Effector CD4-positive, alpha-beta T cell (primary cell): Measurements from ENCODE around the gene PDE4B.
"Not testable (repeated sequence)": the region's sequence is repeated elsewhere in the genome, so short reads cannot be mapped to it uniquely, and the experiment has no call there.

Experiments used
- DNase-seq: peaks from one replicate; pipeline ENCODE4 v3.0.0-alpha.2; 2020

The PDE4B gene

DNA sequence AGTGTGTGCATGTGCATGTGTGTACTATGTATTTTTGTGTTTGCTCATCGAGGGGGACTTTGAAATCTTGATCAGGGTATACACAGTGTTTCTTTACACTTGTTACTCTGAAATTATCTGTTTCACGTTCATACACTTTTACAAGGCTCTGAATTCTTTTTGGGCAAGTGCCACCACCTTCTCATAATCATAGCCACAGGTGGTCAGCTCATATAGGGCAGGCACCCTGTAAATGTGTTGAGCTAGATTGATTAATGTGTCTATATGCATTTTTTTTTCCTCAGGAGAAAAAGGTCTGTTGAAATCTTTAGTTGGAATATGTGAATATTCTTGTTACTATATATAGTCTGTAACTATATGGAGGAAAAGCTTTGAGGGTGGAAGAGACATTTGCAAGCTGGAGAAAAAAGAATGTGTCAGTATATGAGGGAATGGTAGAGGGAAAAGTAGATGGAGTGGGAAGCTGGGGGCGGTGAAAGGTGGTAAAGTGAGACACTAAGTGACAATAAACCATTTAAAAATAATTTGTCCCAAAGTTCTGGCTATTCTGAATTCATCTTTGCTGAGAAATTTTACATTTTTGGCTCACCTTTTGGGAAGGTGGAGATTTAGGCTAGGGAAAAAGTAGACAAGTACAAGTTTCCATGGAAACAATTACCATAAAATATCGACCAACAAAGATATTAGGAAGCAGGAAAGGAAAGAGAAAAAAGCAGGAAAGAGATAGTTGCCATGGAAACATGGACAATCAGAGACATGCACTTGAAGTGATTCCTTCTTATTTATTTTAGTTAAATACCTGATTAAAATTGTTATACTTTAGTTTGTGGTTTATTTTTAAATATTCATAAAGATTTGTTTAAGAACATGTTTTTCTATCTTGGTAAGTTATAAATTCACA is 277.5 kb downstream of the PDE4B start:
- no peak for DNase-seq

DNA sequence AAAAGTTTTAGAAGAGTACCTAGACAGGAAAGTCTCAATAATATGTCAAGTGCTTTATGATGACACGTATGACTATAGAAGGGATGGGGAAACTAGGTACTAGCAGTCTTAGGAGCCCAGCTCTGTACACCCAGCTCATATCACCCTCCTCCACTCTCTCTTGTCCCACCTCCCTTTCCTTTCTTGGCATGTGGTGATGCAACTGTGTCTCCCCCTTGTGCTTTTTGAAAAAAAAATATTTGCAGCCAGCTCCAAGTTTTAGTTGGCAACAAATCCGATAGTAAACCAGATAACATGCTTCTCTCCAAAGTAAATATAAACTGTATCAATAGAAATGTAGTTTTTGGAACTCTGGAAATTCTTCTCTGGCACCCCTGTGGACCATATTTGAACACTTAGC is 280.7 kb downstream of the PDE4B start:
- no peak for DNase-seq

DNA sequence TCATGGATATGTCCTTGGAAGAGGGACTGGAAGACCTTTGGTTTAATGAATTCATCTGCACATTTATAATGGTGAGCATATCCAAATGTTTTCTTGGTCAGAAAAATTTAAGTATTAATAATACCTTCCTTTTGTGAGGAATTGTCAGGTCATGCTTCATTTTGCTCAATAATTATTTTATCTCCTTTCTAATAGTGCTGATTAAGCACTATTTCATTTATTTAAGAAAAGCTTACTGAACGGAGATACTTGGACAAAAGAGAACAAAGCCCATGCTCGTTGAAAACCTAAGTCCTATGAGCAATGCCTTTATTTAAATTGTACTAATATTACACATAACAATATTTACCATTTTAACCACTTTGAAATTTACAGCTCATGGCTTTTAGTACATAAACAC is 281.5 kb downstream of the PDE4B start:
- DNase-seq, result no peak

DNA sequence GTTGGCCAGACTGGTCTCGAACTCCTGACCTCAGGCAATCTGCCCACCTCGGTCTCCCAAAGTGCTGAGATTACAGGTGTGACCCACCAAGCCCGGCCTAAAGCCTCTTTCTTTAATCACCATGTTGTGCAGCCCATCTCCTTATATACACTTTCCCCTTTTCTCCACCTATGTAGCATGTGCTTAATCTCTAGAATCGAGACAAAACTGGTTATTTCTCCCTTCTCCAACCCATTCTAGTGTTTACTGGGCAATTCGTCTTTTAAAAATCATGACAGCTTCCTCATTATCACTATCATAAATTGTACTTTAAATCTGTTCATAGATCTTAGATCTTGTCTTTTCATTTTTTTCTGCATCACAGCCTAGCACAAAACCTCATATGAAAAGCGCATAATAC is 285.7 kb downstream of the PDE4B start:
- DNase-seq, result no peak

DNA sequence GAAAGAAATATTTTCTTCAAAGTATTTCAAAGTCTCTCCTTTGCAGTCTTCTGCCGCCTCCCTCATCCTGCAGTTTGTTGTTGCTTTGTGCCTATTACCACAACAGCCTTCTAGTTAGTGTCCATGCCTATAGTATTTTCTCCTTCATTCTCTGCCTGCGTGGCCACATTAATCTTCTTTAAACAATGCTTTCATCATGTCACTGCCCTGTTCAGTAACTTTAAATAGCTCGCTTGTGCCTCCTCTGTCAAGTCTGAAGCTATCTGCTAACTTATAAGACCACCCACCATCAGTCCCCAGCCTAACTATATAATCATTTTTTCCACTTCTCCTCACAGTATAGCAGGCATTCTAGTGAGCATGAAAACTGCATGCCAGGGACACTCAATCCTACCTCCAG is 290.3 kb downstream of the PDE4B start:
- no peak for DNase-seq

DNA sequence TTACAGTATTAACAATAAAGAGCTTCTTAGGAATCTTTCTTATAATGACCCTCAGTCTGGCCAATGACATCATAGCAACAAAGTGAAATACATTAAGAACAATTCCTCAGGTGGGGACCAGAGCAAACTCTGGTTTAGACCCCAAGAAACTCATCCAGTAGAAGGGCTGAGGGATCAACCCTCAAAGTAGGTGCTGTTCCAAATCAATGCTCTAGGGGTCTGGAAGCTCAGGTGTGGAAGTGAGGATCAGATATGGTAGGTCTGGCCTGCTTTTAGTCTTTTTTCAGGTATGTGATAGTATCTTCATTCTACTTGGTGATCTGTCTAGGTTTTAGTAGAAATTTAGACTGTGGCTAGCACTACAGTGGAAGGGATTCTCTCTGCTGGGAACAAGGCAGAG is 291.7 kb downstream of the PDE4B start:
- no peak for DNase-seq

DNA sequence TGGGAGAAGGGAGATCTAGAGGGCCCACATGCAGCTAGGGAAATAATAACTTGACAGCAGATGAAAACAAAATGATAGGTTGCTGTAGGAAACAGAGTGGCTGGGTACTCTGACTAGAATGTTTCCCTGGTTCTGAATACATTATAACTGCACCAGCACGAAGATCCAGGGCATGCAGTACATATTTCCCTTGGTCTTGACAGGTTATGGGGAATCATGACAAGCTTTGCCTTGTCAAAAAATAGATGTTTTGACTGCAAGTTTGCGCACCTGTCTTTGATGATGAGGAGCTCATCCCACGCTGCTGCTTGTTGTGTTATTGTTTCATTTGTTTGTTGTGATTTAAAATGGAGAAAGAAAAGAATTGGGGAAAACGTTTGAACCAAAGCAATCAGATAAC is 292.9 kb downstream of the PDE4B start:
- DNase-seq, result no peak

DNA sequence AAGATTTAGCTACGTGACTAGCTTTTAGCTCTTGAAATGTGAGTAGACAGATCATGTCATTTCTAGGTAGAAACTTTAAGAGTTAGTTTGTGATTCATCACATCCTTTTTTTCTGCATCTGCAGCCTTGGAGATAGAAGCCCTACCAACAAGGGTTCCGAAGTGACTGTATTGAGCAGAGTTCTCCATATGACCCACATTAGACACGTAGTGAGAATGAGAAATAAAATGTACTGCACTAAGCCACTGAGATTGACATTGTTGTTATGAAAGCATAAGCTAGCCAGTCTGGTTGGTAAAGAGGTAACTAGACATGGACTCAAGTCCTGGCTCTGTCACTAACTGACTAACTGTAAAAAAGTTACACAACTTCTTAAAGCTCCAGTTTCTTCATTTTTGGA is 296.1 kb downstream of the PDE4B start:
- no peak for DNase-seq

DNA sequence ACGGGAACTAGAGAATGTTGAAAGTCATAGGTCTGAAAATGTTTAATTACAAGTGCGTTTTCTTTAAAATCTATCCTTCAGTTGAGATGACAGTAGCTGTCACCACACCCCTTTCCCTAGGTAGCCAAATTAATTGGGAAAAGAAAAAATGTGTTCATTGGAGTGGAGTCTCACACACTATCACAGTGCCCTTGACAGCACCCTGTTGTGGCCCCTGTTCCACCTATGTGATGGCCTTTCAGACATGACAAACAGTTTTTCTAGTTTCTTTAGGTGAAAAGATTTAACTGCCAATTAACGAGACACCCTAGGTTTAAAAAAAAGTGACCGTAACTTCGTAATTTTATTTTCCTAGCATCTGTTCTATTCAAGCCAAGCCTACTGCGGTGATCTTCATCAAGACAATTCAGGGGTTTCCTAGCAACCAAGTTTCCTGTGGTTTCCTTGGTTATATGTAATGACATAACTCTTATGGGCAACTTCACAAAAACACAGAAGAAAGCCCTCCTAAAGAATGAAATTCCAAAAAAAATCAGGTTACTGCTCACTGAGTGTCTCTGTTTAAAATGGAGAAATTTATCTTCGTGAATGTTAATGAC is 298.3 kb downstream of the PDE4B start:
- DNase-seq, result no peak

DNA sequence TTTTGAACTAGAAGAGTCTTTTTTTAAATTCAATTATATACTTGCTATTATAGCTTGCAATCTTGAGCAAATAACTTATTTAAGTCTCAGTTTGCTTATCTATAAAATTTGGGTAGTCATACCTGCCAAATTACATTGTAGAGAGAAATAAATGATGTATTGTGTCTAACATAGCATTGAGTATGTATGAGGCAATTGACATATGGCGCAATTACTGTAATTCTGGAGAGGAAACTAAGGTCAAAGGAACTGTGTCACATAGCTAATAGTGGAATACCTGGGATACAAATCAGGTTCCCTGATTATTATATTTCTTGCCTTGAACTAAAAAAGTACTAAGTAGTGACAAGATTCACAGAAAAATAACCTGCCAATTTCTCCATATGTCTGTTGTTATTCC is 302.5 kb downstream of the PDE4B start:
- DNase-seq, result no peak

DNA sequence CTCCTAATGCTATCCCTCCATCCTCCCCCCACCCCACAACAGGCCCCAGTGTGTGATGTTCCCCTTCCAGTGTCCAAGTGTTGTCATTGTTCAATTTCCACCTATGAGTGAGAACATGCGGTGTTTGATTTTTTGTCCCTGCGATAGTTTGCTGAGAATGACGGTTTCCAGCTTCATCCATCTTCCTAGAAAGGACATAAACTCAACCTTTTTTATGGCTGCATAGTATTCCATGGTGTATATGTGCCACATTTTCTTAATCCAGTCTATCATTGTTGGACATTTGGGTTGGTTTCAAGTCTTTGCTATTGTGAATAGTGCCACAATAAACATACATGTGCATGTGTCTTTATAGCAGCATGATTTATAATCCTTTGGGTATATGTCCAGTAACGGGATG is 308.3 kb downstream of the PDE4B start:
- DNase-seq, result not testable (repeated sequence)

DNA sequence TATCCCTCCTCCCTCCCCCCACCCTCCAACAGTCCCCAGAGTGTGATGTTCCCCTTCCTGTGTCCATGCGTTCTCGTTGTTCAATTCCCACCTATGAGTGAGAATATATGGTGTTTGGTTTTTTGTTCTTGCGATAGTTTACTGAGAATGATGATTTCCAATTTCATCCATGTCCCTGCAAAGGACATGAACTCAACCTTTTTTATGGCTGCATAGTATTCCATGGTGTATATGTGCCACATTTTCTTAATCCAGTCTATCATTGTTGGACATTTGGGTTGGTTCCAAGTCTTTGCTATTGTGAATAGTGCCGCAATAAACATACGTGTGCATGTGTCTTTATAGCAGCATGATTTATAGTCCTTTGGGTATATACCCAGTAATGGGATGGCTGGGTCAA is 311.4 kb downstream of the PDE4B start:
- DNase-seq, result not testable (repeated sequence)

DNA sequence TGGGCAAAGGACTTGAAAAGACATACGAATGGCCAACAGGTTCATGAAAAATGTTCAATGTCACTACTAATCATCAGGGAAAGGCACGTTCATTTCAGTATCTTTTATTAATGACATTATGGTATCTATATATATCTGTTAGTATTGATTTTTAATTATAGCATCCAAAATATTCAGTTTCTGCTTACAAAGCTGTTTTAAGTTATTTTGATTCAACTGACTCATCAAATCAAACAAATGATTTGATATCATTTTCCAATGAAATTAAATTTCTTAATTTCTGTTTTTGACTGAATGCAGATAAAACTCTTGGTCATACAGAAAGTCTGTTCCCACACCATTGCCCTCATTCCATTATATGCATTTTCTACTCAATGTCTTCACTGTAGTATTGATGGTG is 315.9 kb downstream of the PDE4B start:
- DNase-seq, result no peak

DNA sequence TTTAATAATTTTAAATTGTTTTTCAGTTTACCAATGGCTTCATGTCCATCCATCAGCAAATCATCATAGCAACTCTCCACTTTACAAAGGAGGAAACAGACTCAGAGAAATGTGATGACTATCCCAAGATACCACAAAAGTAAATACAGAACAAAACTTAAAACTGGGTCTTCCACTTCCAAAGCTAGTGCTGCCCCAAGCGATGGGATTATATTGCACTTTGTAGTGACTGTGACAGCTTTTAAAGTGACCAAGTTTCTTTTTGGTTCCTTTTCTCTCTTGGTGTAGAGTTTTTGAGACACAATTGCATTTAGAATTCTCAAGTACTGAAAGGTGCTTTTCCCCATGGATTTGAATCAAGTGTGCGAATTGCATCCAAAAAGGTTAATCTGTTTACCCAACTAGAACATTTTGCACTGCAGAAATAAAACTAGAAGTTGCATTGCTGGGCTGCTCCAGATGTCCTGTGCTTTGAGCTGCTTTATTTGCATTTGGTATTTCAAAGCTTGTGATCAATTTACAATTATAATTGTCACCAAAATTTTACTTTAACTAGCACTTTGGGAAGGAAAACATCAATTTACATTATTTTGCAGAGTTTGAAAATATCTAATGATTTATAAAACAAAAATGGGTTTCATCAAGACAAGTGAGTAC is 320.2 kb downstream of the PDE4B start:
- no peak for DNase-seq

DNA sequence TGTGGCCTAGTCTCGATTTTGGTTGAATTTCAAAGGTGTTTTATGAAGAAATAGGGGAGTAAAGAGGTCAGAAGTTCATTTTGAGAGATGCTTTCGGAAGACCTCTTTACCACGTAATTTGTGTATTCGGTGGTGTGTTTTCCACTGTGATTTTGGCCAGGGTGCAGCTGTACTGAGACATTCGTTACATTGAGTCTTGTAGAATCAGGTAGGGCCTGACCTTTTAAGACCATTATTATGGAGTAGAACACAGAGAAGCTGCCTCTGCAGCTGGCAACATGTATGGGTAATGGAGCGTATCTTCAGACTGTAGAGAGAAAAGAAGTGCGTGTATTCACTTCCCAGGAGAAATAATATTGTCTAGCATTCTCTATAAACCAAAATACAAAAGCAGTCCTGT is 326.5 kb downstream of the PDE4B start:
- DNase-seq, result no peak

DNA sequence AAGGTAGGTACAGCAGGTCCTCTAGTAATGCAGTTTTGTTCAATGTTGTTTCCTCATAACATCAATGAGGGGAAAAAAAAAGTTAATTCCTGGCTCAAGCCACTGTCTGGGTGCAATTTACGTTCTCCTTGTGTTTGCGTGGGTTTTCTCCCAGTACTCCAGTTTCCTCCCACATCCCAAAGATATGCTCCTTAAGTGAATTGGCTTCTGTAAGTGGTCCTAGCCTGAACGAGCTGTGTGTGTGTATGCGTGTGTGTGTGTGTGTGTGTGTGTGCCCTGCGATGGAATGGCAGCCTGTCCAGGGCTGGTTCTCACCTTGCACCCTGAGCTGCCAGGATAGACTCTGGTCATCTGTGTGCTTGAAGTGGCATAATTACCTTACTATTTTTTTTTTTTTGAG is 332.0 kb downstream of the PDE4B start:
- DNase-seq, result no peak

DNA sequence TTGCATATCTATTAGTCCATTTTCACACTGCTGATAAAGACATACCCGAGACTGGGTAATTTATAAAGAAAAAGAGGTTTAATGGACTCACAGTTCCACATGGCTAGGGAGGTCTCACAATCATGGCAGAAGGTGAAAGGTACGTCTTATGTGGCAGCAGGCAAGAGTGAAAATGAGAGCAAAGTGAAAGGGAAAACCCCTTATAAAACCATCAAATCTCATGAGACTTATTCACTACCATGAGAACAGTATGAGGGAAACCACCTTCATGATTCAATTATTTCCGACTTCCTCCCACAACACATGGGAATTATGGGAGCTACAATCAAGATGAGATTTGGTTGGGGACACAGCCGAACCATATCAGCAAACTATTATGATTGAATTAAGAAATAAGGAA is 335.9 kb downstream of the PDE4B start:
- not testable (repeated sequence) for DNase-seq

DNA sequence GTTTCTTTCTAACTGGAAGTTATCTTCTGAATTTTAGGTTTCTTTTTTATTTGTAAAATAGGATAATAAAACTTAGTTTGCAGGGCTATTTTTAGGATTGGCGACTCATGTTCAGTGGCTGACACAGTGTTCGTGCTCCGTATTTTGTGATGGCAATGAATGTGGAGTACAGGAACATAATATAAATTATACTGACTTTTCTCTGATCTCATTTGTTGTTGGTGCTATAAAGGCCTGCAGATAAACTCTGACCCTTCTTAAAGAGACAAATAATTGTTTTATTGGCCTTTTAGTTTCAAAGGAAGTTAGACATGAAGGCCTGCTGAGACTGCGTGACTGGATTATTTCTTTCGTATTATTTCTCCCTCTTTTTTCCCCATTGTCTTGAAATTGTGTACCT is 339.6 kb downstream of the PDE4B start:
- DNase-seq, result no peak

DNA sequence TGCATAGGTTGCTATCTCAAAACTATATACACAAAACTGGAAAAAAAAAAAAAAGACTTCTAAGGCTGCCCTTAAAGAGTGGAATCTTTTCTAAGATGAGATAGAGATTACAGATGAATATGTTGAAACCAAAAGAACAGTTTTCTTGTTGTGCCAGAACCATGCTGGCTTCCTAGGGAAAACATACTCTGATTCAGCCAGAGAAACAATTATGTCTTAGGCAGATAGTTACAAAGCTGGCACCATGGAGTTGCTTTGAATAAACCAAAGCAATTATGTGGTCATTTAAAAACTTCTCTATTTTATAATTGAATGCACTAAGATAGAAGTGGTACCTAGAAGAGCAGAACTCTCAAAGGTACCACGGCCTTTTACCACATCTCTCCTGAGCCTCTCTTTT is 341.3 kb downstream of the PDE4B start:
- DNase-seq, result no peak

DNA sequence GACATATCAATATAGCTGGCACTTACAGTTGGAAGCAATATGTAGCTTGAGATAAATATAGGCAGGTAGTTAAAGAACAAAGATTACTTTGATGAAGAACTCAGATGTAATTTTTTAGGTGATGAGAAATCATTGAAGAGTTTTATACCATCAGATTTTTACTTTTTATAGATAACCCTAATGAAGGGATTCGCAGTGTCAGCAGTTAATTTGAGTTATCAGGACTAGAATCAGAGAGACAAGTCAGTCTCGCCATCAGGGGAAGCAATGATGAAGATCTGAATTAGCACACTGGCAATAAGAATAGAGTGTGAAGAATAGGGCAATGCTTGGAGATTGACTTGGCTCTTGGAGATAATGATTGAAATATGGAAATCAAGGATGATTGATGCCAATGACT is 342.5 kb downstream of the PDE4B start:
- no peak for DNase-seq

DNA sequence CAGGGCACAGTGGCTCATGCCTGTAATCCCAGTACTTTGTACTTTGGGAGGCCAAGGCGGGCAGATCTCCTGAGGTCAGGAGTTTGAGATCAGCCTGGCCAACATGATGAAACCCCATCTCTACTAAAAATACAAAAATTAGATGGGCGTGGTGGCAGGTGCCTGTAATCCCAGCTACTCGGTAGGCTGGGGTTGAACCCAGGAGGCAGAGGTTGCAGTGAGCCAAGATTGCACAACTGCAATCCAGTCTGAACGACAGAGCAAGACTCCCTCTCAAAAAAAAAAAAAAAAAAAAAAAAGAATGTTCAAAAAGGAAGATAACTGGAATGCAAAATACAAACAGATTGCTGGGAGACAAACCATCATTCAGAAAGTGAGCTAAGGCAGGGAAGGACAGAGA is 343.7 kb downstream of the PDE4B start:
- not testable (repeated sequence) for DNase-seq

DNA sequence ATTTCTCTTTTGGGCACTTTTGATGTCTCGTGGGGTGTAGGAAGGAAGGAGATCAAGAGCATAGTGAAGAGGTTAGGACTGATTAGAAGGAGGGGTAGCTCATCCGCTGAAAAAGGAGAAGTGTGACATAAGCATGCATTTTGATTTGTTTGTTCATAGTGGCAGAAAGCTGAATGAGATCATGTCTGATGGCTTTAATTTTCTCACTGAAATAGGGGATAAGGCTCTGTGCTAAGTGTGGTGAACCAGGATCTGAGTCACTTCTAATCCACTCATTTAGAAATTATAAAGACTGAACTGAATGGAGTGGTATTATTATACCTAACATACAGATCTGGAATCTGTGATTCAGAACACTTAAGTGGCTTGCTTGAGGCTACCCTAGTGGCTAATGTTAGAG is 344.5 kb downstream of the PDE4B start:
- DNase-seq, result no peak

DNA sequence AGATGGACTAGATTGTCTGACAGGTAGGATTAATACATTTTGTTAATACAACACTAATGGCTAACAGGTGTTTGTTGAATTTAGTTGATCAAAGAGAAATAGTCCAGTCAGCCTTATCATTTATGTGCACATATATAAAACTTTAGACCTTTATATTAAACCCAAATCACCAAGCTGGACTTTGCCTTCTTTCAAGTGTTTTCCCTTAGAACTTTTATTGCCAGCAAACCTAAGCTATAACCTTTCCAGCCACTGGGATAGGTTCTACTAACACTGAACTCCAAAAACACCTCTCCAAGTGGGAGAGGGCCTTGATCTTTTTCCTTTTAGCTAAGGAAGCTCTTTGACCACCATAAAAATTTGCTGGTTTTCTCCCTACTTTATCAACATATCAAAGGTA is 345.9 kb downstream of the PDE4B start:
- no peak for DNase-seq

DNA sequence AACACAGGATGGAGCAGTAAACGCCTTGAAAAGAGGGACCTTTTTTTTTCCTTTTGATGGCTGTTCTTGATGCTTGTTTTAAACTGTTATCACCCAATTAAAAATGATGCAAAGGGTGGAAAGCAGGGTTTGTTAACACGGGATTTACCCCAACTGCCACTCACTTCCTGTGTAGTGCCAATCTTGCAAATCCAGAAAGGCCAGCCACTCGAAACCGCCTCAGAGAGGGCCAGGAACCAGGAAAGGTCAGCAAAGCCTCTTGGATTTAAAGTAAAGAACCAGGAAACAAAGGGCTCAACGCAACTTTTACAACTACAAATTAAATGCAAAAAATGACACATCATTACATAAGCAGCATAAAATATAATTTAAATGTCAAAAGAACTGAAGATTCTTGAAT is 347.4 kb downstream of the PDE4B start:
- DNase-seq, result no peak
